ENCODE measurements around the gene HEG1.

Gene HEG1

DNA sequence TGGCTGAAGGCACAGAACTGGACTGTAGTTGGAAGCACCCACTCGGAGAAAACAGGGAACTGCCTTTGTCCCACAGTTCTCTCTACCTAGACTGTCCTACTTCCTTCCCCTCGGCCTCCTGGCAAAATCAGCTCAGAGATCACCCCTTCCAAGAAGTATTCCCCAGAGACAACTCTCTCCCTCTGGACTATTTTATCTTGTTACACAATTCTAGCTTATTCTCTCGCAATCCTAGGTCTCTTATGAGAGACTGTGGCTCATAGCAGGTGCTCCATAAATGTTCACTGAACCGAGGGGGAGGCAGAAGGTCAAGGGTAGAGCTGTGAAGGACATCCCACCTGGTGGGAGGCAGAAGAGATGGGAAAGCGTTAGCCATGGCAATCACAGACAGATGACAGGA lies 10.6 kb downstream of the HEG1 start:
- no peak for DNase-seq (ENCODE audit: low spot score)

DNA sequence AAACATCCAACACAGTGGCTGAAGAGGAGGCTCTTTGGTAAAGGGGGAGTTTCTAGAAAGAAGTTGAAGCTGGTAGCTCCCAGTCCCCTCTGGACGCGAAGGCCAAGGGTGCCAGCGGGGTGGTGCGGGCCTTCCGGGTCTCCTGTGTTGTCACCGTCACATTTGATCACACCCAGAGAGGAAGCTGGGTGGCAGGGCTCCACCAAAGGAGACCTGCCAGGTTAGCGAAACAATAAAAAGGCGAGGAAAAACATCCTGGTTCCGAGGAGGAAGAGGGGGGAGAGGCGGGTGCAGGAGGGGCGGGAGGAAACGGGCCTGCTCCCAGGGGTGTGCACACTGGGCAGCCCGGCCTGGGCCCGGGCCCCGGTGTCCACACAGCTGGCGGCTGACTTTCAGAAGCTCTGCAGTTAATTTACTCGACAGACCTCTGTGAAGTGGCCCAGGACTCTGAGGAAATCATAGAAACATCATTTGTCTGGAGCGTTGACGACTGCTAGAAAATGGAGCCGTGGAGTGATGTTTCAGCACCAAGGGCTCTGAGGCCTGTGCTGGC lies 12.1 kb downstream of the HEG1 start:
- DNase-seq (ENCODE audit: low spot score): no peak

DNA sequence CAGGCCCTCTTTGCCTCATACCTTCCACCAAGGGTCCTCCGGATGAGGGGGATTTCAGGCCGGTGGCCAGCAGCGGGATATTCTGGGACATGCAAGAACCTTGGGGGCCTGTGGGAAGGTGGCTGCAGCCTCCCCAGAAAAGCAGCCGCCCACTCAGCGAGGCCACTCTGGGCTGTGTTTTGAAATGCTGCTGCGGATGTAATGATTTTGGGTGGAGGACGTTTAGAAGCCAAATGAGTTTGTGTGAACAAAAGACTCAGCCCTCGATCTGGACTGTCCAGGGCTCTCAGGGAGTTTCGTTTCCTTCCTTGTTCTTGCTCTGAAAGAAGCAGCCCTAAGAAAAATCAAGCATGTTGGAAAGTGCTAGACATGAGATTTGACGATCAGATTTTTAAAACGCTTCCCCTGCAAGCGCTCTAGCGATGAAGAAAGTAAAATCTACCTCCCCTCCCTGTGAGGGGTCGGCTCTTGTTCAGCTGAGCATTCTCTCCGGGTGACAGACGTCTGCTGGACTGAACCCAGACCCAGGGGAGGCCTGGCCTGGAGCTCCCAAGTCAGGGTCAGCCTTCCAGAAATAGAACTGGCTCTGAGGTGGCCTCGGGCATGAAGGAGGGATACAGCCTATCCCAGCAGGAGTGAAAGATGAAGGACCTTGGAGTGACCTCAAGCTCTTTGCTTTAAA lies 12.9 kb downstream of the HEG1 start:
- no peak for DNase-seq (ENCODE audit: low spot score)

DNA sequence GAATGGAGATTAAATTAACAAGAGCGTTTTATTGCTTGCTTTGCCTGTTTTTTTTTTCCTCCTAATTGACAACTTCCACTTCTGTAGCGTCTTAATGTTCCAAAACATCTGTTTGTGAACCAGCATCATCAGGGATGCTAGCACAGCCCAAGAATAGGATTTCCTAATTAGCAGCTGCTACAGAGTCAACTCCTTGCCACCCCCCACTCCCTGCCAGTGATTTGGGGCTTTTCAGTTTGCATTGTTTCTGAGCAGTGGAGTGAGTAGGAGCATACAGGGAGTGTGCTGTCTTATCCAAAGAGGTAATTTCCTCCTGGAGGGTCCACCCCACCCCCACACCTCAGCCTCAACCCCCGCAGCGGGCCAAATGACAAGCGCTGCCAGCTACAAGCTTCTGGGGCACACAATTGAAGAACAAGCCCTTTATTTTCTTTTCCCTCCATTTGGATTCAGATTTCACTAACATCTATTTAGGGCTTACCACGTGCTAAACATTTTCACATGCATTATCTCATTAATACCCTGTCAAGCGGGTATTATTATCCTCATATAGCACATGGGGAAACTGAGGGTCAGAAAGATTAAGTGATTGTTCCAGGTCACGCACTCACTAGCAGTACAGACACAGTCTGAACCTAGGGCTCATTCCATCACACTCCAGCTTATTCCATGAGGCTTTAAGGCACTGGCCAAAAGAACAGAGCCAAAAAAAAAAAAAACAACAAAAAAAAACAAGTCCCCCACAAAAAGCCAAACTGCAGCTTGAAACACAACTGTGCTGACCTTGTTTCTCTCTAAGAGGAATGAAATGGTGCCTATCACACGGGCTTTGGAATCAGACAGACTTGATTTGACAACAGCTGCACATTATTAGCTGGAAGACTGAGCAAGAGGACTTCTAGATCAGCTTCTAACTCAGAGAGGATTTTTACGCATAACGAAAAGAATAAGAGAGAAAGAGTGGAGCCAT lies 16.4 kb downstream of the HEG1 start:
- no peak for DNase-seq (ENCODE audit: low spot score)

DNA sequence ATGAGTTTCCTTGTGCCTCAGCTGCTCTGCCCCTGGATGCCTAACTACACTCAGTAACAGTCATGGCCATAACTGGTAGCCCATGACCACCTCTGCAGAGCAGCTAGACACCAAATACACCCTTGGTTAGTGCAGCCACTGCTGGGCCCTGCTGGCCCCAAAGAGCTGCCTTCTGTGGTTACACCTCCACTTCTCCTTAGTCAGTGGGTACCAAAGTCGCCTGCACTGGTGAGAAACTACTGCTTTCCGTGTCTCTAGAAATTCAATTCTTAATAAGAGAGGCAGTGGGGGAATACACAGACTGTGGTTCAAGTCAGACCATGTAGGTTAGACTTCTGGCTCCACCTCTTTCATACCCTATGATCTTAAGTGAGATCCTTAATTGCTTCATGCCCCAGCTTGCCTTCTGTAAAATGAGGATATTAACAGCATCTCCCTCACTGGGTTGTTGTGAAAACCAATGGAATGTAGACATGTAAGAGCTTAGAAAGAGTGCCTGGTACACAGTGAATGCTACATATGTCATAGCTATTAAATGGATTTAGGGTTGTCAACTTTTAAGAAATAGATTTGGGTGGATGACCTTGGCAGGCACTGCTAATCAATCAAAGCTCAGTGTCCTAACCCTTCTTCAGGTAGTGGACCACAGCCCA lies 18.2 kb downstream of the HEG1 start:
- DNase-seq (ENCODE audit: low spot score): no peak

DNA sequence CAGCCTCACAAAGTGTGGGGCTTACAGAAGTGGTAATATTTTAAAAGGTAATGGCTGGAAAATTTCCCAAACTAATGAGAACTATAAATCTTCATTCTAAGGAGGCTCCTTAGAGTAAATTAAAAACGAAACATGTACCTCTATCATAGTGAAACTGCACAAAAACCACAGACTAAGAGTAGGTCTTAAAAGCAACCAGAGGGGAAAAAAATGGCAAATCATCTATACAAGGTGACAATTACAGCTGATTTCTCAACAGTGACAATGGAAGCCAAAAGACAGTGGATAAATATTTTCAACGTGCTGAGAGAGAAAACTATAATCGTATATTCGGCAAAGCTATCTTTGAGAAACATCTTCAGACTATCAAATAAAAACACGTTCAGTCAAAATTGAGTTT lies 20.6 kb downstream of the HEG1 start:
- DNase-seq (ENCODE audit: low spot score): no peak

DNA sequence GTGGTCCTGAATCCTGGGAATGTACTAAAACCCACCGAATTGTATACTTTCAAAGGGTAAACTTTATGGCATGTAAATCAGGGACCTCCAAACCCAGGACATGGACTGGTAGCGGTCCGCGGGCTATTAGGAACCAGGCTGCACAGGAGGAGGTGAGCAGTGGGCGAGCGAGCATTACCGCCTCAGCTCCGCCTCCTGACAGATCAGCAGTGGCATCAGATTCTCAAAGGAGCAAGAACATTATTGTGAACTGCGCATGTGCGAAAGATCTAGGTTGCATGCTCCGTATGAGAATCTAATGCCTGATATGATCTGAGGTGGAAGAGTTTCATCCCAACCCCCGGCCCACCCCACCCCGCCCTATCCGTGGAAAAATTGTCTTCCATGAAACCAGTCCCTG lies 22.2 kb downstream of the HEG1 start:
- no peak for DNase-seq (ENCODE audit: low spot score)

DNA sequence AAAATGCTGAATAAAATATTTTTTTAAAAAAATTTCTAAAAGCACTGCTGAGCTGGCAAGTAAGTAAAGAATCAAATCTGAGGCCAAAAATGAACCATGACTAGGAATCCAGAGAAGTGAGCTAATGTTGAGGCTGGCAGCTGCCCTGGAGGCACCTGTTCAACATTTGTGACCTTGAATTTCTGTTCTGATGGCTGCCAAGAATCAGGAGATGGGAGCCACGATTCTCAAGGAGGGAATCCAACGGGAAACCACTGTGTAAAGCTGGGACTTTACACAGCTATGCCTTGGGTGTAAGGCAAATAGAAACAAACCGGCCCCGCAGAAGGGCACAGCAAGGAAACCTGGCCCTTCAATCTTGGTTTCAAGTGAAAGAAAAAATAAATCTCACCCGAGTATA lies 22.7 kb downstream of the HEG1 start:
- no peak for DNase-seq (ENCODE audit: low spot score)

DNA sequence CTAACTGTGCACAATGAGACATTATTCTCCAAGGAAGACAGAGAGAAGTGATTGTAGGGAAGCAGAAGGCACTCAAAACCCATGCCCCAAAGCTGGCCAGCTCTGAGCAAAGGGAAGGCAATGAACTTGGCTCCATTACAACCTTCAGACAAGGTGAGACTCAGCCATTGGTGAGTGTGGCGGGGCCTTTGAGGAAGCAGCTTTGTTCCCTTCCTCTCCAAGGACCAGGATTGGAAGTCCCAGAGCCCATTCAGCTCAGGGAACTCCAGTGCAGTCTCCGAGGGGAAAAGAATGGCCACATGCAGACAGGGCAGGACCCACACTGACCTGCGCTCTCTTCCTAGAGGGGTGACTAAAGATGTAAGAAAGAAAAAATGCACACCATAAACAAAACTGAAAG lies 23.1 kb downstream of the HEG1 start:
- DNase-seq (ENCODE audit: low spot score): no peak

DNA sequence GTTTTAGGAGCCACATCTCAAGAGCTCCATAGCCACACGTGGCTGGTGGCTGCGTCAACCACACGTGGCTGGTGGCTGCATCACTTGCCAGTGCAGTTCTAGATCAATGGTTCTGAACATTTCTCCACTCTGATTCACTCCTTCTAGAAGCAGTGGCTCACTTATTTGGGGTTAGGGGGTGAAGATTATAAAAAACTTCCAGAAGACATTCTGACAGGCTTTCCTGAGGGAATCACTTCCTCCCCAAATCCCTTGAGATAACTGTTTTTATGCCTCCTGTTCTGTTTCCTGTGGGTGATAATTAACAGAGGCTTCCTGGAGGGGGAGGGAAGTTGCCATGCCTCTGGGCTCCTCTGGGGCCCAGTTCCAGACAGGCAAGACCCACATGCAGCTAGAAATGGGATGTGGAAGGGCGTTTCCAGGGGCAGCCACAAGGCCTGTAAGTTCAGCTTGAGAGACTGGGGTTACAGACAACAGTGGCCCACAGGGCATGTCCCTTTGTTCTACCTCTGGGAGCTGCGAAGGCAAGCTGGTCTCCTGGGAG lies 23.6 kb downstream of the HEG1 start:
- DNase-seq (ENCODE audit: low spot score): no peak

DNA sequence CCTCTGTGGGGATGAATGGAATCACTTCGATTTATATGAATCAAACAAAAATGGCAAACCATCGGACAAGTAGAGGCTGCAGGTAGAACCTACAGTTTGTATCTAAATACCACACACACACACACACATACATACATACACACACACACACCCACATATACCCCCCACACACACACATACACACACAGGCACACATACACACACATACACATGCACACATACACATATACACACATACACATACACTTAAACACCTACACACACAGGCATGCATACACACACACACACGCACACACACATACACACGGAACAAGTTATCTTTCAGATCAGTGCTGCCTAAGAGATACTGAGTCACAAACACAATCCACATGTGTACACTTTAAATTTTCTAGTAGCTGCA lies 24.3 kb downstream of the HEG1 start:
- no peak for DNase-seq (ENCODE audit: low spot score)

DNA sequence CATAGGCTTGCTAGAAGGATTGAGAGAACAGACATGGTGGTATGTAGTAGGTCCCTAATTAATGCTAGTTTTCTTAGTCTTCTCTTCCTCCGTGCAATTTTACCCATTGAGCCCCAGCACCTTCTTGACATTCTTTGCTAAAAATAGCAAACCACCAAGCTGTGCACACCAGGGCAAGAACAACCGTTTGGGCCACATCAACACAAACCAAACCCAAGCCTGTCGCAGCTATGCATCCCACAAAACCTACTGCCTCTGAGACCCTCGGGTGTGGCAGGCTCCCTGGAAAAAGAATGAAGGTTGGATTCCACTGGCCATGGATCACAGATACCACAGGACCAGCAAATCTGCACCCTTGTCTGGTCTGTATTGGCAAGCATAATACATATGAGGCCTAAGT lies 27.1 kb downstream of the HEG1 start:
- no peak for DNase-seq (ENCODE audit: low spot score)

DNA sequence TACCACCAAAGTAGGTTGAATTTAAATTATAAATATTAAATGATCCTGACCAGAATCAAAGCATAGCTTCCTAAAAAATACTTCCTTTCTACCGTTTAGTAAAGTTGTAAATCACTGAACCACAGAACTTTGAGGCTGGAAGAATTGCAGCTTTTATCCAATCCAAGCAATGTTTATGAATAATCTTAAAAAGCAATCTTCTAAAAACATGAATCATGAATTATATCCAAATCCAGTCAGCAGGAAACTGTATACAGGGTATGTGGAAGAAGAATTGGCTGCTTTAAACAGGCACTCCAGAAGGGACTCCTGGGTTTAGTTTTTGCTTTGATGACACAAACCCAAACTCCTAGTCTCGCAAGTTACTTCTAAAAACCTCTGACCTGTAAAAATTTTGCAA lies 30.2 kb downstream of the HEG1 start:
- DNase-seq (ENCODE audit: low spot score): no peak

DNA sequence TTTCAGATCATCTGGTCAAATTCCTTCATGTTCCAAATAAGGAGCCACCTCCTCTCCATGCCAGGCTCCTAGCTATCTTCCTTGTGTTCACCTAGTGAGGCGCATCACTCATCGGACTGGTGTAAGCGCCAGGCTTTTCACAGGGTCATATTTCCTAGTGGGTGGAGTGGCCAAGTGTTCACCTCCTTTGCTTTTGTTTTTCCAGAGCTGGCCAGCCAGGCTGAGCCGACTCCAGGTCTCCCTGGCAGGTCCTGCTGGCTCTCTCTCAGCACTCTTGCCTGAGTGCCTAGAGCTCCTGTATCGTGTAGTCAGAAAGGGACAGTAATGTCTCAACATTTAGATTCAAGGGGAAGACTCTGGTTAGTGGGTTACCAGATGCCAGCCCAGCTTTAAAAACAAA lies 31.0 kb downstream of the HEG1 start:
- DNase-seq (ENCODE audit: low spot score): no peak

DNA sequence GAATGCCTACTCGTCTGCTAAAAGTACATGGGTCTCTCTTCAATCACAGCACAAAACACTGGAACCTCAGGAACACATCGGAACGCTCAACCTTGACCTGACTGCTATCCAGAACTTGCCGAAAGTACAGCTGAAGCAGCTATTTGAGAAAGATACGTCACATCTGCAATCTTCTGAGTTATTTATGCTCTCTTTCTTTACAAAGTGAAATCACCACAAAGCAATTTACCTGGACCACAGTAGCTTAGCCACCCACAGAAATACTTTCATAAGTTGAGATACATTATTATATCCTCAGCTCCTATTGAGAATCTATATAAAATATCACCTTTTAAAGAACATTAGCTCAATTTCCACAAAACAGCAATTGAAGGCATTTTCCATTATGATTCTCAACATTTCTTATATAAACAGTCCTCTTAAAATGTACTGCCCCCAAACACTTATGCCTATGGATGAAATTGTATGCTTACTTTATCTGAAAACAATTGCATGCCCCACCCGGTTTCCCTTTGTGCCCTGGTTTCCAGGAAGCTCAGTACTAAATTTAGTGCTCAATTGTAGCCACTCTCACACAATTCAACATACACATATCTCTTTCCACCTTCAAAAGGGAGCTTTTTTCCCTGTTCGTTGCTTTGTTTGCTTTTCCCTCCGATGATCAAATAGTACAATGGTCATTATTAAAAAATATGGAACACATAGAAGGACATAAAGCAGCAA lies 31.8 kb downstream of the HEG1 start:
- DNase-seq (ENCODE audit: low spot score): no peak

DNA sequence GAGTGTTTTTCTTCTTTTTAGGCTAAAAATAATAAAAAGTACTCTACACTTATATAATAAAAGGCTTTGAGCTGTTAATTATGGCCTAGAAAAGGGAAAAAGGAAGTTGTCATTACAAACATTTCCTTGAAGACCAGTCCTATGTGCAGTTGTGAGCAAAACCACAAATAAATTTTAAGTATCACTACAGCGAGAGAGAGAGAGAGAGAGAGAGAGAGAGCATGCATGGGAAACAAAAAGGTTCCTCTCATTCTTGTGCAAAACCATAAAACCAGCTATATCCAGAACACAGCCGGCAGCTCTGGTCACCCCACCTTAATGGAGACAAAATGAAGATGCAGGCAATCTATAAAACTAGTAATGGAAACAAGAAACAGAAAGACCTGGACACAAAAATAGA lies 33.6 kb downstream of the HEG1 start:
- DNase-seq (ENCODE audit: low spot score): no peak

DNA sequence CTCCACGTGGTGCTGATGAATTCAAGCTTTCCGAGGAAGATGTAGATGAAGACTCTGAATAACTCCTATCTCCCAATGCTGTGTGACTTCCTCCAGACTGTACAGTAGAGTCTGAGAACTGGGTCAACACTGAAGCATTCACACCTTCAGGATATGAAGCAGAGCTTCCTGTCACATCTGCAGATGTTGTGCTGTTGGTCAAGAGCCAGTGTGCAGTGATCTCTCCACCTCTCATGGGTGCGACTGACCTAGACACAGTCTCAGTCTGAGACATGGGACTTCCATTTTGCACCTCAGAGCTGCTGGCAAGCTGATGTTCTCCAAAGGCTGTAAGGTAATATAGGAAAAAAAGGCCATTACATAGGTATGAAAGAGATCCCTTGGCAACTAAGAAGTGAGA lies 36.5 kb downstream of the HEG1 start:
- DNase-seq (ENCODE audit: low spot score): no peak

DNA sequence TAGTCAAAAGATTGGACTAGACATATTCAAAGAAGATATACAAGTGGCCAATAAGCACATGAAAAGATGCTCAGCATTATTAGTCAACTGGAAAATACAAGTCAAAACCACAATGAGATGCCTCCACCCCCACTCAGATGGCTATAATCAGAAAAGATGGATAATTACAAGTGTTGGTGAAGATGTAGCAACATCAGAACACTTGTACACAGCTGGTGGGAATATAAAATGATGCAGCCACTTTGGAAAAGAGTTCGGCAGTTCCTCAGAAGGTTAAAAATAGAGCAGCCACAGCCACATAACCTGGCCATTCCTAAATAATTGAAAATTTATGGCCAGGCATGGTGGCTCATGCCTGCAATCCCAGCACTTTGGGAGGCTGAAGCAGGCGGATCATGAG lies 38.4 kb downstream of the HEG1 start:
- no peak for DNase-seq (ENCODE audit: low spot score)

DNA sequence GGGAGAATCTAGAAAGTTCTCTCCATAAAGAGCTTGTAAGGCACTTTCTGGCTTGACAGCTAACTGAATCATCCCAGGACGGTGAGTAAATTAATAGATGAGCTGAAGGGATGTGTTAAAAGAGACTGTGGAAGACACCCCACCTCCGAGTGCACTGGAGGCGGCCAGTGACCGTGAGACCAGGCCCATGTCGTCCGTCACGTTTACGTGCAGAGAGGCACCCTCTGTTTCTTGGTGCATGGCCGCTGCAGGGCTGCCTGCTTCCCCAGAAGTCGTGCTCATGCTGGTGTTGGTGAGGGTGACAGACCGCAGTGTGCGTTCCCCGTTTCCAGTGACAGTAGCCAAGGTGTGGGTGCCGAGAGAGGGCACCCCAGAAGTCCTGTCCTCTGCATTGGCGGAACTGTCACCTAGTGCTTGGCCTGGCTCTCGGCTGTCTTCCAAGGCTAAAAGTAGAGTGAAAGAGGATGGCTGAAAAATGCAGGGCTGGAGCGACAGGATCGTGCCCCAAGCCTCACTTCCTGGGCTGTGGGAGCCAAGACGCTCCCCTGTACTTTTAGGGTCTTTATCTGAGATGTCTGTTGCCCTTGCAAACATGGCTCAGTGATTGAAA lies 41.1 kb downstream of the HEG1 start:
- DNase-seq (ENCODE audit: low spot score): no peak

DNA sequence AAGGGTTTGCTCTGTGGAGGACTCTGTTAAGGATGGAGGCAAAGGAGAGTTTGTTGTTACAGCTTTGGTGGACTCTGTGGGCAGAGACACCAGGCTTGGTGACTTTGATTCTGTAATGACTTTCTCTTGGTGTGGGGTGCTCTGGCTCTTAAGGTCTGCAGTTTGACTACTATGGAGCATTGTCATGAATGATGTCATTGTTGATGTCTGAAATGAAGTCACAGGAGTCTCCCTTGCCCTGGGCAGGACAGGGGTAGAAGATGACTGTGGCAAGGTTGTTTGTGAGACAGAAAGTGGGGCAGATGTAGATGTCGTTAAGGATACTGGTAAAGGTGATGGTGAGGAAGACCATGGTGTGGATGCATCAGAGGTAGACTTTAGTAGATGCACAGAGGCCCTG lies 42.7 kb downstream of the HEG1 start:
- DNase-seq (ENCODE audit: low spot score): no peak

DNA sequence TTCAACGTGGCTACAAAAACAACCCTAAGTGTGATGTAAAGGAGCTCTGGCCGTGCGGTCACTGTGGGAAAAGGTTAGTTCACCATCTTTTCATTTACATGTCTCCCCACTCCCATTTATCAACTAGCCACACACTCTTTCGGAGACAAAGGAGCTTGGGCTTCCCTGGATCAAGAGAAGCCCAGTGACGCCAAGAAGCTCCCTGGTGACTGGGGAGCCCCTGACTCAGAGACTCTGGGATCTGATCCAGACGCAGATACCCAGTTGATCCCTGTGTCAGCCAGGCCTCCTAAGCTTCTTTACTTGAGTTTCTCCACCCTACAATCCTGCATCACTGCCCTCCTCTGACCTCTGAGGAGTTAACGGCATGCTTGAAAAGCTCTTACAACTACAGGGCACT lies 43.9 kb downstream of the HEG1 start:
- DNase-seq (ENCODE audit: low spot score): no peak
